ENCODE data around the gene NSD2.
A peak's percentile ranks its signal among the peaks of the same experiment; 100 is the strongest.

Gene NSD2

DNA sequence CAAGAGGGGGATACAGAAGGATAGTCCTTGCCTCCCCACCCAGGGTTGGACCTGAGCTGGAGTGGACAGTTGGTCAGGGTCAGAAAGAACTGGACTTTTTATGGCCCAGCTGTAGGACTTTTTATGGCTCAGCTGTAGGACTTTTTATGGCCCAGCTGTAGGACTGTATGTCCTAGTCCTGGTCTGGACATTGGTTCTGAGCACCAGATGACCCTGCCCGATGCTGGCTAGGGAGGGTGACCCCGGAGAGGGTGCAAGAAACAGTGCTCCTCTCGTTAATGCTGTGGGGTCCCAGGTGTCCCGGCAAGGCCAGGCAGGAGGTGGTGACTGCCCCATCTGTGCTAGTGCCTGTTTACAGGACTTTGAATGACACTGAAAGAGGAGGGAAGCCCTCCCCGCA lies 13.3 kb upstream of the NSD2 start:
- no peak overlapping the region for H3K27ac ChIP-seq (ENCODE audit: extremely low read depth, low read depth, low read length)
- CTCF ChIA-PET = no interaction called here

DNA sequence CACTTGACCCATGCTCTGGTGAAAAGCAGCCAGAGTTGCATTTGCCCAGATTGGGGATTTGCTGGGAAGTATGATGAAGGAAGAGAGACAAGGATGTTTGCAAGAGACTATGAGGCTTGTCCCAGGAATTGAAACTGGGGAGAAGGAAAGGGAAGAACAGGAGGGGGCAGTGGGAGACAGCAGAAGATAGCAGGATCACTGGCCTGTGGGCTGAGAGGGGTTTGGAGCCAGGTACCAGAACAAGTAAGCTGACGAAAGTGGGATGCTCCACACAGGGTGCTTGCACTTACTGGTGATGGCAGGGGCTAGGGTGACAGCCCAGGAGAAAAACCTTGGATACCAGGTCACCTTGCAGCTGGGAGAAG lies 11.8 kb upstream of the NSD2 start:
- H3K9me3 ChIP-seq (ENCODE audit: control insufficient read depth, insufficient read depth, low read depth, low read length) = no peaks in the 10 kb centered on the region
- no peak overlapping the region for H3K27ac ChIP-seq (ENCODE audit: extremely low read depth, low read depth, low read length)
- no peaks in the 10 kb centered on the region for H3K36me3 ChIP-seq (ENCODE audit: control insufficient read depth in 2 of 2, insufficient read depth in 1 of 2, low read length in 2 of 2)
- POLR2A ChIA-PET = no interaction called here
- CTCF ChIA-PET = interaction anchor here (0.9 to 2.2 kb wide), 2 partner anchors 40 to 114 kb away, joined by 4 to 14 read pairs; no protein-coding TSS in a partner anchor
- TF ChIP-seq, protein P1, sequence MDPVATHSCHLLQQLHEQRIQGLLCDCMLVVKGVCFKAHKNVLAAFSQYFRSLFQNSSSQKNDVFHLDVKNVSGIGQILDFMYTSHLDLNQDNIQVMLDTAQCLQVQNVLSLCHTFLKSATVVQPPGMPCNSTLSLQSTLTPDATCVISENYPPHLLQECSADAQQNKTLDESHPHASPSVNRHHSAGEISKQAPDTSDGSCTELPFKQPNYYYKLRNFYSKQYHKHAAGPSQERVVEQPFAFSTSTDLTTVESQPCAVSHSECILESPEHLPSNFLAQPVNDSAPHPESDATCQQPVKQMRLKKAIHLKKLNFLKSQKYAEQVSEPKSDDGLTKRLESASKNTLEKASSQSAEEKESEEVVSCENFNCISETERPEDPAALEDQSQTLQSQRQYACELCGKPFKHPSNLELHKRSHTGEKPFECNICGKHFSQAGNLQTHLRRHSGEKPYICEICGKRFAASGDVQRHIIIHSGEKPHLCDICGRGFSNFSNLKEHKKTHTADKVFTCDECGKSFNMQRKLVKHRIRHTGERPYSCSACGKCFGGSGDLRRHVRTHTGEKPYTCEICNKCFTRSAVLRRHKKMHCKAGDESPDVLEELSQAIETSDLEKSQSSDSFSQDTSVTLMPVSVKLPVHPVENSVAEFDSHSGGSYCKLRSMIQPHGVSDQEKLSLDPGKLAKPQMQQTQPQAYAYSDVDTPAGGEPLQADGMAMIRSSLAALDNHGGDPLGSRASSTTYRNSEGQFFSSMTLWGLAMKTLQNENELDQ (tag by site-specific recombination; IDR thresholded peaks at IDR 0.05; ENCODE audit: low read depth) = no peak
- TF ChIP-seq ZNF155 (tag by site-specific recombination; IDR thresholded peaks at IDR 0.05) (no peak), GLI4 (tag by site-specific recombination; IDR thresholded peaks at IDR 0.05) (no peak), ZNF416 (tag by site-specific recombination; IDR thresholded peaks at IDR 0.05) (no peak), ZNF548 (tag by site-specific recombination; IDR thresholded peaks at IDR 0.05) (no peak), TRIM28 (IDR thresholded peaks at IDR 0.05; ENCODE audit: borderline replicate concordance, low read length) (no peak), ZNF530 (tag by site-specific recombination; IDR thresholded peaks at IDR 0.05; ENCODE audit: low read depth) (no peak), KLF9 (tag by site-specific recombination; IDR thresholded peaks at IDR 0.05; ENCODE audit: low read depth) (no peak), ZNF654 (tag by site-specific recombination; IDR thresholded peaks at IDR 0.05; ENCODE audit: low read depth) (peak; percentile 29), ZNF660 (tag by site-specific recombination; IDR thresholded peaks at IDR 0.05) (no peak), ZBTB17 (tag by site-specific recombination; IDR thresholded peaks at IDR 0.05) (no peak), ZNF776 (tag by site-specific recombination; IDR thresholded peaks at IDR 0.05; ENCODE audit: borderline replicate concordance) (no peak)
- TF ChIP-seq, protein P2, sequence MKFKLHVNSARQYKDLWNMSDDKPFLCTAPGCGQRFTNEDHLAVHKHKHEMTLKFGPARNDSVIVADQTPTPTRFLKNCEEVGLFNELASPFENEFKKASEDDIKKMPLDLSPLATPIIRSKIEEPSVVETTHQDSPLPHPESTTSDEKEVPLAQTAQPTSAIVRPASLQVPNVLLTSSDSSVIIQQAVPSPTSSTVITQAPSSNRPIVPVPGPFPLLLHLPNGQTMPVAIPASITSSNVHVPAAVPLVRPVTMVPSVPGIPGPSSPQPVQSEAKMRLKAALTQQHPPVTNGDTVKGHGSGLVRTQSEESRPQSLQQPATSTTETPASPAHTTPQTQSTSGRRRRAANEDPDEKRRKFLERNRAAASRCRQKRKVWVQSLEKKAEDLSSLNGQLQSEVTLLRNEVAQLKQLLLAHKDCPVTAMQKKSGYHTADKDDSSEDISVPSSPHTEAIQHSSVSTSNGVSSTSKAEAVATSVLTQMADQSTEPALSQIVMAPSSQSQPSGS (tag by site-specific recombination; IDR thresholded peaks at IDR 0.05; ENCODE audit: low read depth) = no peak
- TF ChIP-seq, protein P3, sequence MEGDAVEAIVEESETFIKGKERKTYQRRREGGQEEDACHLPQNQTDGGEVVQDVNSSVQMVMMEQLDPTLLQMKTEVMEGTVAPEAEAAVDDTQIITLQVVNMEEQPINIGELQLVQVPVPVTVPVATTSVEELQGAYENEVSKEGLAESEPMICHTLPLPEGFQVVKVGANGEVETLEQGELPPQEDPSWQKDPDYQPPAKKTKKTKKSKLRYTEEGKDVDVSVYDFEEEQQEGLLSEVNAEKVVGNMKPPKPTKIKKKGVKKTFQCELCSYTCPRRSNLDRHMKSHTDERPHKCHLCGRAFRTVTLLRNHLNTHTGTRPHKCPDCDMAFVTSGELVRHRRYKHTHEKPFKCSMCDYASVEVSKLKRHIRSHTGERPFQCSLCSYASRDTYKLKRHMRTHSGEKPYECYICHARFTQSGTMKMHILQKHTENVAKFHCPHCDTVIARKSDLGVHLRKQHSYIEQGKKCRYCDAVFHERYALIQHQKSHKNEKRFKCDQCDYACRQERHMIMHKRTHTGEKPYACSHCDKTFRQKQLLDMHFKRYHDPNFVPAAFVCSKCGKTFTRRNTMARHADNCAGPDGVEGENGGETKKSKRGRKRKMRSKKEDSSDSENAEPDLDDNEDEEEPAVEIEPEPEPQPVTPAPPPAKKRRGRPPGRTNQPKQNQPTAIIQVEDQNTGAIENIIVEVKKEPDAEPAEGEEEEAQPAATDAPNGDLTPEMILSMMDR (tag by site-specific recombination; IDR thresholded peaks at IDR 0.05) = 0 out of 2 replicates have a peak, but pooled peaks have one; percentile 28
- H3K4me1 ChIP-seq (ENCODE audit: control insufficient read depth, insufficient read depth, low read length) = no peaks in the 10 kb centered on the region
- H3K4me3 ChIP-seq (ENCODE audit: low read depth, low read length) = no peak overlapping the region

More for the DNA sequence above, 13.3 kb upstream of the NSD2 start:
- TF ChIP-seq, protein P4, sequence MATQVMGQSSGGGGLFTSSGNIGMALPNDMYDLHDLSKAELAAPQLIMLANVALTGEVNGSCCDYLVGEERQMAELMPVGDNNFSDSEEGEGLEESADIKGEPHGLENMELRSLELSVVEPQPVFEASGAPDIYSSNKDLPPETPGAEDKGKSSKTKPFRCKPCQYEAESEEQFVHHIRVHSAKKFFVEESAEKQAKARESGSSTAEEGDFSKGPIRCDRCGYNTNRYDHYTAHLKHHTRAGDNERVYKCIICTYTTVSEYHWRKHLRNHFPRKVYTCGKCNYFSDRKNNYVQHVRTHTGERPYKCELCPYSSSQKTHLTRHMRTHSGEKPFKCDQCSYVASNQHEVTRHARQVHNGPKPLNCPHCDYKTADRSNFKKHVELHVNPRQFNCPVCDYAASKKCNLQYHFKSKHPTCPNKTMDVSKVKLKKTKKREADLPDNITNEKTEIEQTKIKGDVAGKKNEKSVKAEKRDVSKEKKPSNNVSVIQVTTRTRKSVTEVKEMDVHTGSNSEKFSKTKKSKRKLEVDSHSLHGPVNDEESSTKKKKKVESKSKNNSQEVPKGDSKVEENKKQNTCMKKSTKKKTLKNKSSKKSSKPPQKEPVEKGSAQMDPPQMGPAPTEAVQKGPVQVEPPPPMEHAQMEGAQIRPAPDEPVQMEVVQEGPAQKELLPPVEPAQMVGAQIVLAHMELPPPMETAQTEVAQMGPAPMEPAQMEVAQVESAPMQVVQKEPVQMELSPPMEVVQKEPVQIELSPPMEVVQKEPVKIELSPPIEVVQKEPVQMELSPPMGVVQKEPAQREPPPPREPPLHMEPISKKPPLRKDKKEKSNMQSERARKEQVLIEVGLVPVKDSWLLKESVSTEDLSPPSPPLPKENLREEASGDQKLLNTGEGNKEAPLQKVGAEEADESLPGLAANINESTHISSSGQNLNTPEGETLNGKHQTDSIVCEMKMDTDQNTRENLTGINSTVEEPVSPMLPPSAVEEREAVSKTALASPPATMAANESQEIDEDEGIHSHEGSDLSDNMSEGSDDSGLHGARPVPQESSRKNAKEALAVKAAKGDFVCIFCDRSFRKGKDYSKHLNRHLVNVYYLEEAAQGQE (tag by site-specific recombination; IDR thresholded peaks at IDR 0.05) = no peak
- TF ChIP-seq ZNF791 (tag by site-specific recombination; IDR thresholded peaks at IDR 0.05) (no peak), TRIM28 (IDR thresholded peaks at IDR 0.05; ENCODE audit: borderline replicate concordance, low read length) (no peak), ZBTB8A (tag by site-specific recombination; IDR thresholded peaks at IDR 0.05) (no peak), ZNF830 (tag by site-specific recombination; IDR thresholded peaks at IDR 0.05; ENCODE audit: low read depth) (no peak), GFI1B (tag by site-specific recombination; IDR thresholded peaks at IDR 0.05) (no peak)
- TF ChIP-seq, protein P5, sequence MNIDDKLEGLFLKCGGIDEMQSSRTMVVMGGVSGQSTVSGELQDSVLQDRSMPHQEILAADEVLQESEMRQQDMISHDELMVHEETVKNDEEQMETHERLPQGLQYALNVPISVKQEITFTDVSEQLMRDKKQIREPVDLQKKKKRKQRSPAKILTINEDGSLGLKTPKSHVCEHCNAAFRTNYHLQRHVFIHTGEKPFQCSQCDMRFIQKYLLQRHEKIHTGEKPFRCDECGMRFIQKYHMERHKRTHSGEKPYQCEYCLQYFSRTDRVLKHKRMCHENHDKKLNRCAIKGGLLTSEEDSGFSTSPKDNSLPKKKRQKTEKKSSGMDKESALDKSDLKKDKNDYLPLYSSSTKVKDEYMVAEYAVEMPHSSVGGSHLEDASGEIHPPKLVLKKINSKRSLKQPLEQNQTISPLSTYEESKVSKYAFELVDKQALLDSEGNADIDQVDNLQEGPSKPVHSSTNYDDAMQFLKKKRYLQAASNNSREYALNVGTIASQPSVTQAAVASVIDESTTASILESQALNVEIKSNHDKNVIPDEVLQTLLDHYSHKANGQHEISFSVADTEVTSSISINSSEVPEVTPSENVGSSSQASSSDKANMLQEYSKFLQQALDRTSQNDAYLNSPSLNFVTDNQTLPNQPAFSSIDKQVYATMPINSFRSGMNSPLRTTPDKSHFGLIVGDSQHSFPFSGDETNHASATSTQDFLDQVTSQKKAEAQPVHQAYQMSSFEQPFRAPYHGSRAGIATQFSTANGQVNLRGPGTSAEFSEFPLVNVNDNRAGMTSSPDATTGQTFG (tag by site-specific recombination; IDR thresholded peaks at IDR 0.05; ENCODE audit: borderline replicate concordance) = no peak
- Histone ChIP-seq H3K9me3 (ENCODE audit: control insufficient read depth, insufficient read depth, low read depth, low read length) (no peaks in the 10 kb centered on the region), H3K36me3 (ENCODE audit: control insufficient read depth in 2 of 2, insufficient read depth in 1 of 2, low read length in 2 of 2) (peaks cover 0 to 7% of the 10 kb centered on the region in 2 experiments; a peak in 1 of 3 replicates), H3K4me1 (ENCODE audit: control insufficient read depth, insufficient read depth, low read length) (no peaks in the 10 kb centered on the region), H3K4me3 (ENCODE audit: low read depth, low read length) (no peak overlapping the region)
- POLR2A ChIA-PET = interaction anchor here (0.7 kb wide), 1 partner anchor 384 kb away, joined by 7 read pairs; no protein-coding TSS in a partner anchor
